Measurements from ENCODE around the gene DCDC1.

DNA sequence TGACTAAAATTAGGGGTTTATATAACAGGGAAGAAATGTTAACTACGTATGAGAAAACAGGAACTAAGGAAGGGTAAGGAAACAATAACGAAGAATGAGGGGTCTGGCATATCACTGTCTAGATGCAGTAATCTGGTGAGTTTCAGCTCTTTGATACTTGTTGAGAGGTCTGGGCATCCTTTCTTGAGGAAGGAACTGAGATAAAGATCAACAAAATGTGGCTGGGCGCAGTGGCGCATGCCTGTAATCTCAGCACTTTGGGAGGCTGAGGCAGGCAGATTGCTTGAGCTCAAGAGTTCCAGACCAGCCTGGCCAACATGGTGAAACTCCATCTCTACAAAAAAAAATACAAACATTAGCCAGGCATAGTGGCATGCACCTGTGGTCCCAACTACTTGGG lies 2.7 kb downstream of the DCDC1 start:
- no peak for TF ChIP-seq POLR2A (IDR thresholded peaks at IDR 0.05)
- TF ChIP-seq, protein P1, sequence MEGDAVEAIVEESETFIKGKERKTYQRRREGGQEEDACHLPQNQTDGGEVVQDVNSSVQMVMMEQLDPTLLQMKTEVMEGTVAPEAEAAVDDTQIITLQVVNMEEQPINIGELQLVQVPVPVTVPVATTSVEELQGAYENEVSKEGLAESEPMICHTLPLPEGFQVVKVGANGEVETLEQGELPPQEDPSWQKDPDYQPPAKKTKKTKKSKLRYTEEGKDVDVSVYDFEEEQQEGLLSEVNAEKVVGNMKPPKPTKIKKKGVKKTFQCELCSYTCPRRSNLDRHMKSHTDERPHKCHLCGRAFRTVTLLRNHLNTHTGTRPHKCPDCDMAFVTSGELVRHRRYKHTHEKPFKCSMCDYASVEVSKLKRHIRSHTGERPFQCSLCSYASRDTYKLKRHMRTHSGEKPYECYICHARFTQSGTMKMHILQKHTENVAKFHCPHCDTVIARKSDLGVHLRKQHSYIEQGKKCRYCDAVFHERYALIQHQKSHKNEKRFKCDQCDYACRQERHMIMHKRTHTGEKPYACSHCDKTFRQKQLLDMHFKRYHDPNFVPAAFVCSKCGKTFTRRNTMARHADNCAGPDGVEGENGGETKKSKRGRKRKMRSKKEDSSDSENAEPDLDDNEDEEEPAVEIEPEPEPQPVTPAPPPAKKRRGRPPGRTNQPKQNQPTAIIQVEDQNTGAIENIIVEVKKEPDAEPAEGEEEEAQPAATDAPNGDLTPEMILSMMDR (IDR thresholded peaks at IDR 0.05), result no peak

Data from uterus (tissue), 2 donors.